GM21381 (cell line): ENCODE results near the gene SLC6A6.

Experiments
- ATAC-seq: cut with Tn5 transposase; IDR thresholded peaks from one replicate; pipeline ENCODE4 v1.9.1; 2021; ENCODE audit warnings: mild to moderate bottlenecking, moderate library complexity; ENCODE audit not compliant: unreplicated experiment

The SLC6A6 gene

GRCh38 chr3:14415501-14415900 lies 13.1 kb downstream of the SLC6A6 start:
- no peak for ATAC-seq

- ATAC-seq = no peak
Measured at GRCh38 chr3:14416453-14416852, 14.0 kb downstream of the SLC6A6 start.

GRCh38 chr3:14418296-14419250 lies 16.2 kb downstream of the SLC6A6 start:
- no peak for ATAC-seq

GRCh38 chr3:14422016-14422963 lies 19.9 kb downstream of the SLC6A6 start:
- no peak for ATAC-seq

GRCh38 chr3:14423197-14423743 lies 20.9 kb downstream of the SLC6A6 start:
- ATAC-seq = no peak

GRCh38 chr3:14423963-14424362 lies 21.6 kb downstream of the SLC6A6 start:
- ATAC-seq = no peak

GRCh38 chr3:14424711-14425580 lies 22.5 kb downstream of the SLC6A6 start:
- no peak for ATAC-seq

GRCh38 chr3:14425581-14426304 lies 23.3 kb downstream of the SLC6A6 start:
- peak; percentile 58 for ATAC-seq

GRCh38 chr3:14426305-14426620 lies 23.9 kb downstream of the SLC6A6 start:
- no peak for ATAC-seq

GRCh38 chr3:14428087-14429033 lies 26.0 kb downstream of the SLC6A6 start:
- ATAC-seq = no peak

GRCh38 chr3:14429237-14429636 lies 26.8 kb downstream of the SLC6A6 start:
- no peak for ATAC-seq

GRCh38 chr3:14429640-14430039 lies 27.2 kb downstream of the SLC6A6 start:
- ATAC-seq = no peak

GRCh38 chr3:14430053-14430452 lies 27.6 kb downstream of the SLC6A6 start:
- no peak for ATAC-seq

GRCh38 chr3:14430706-14431451 lies 28.5 kb downstream of the SLC6A6 start:
- no peak for ATAC-seq

GRCh38 chr3:14431452-14431916 lies 29.1 kb downstream of the SLC6A6 start:
- ATAC-seq = peak; percentile 35

GRCh38 chr3:14431917-14432834 lies 29.8 kb downstream of the SLC6A6 start:
- peak; percentile 83 for ATAC-seq

GRCh38 chr3:14433106-14433505 lies 30.7 kb downstream of the SLC6A6 start:
- no peak for ATAC-seq
